IPS-NIHi11 (cell line): ENCODE data around the gene BAZ1A.
"Not testable (repeated sequence)": the region's sequence is repeated elsewhere in the genome, so short reads cannot be mapped to it uniquely, and the experiment has no call there.

ENCODE experiments used
- DNase-seq: peaks from one replicate; pipeline ENCODE4 v3.0.0; 2012; ENCODE audit warnings: mixed read lengths, low spot score

The BAZ1A gene

GRCh38 chr14:34853041-34853440 is 22.1 kb downstream of the BAZ1A start:
- DNase-seq: no peak

GRCh38 chr14:34851395-34851794 is 23.8 kb downstream of the BAZ1A start:
- no peak for DNase-seq

GRCh38 chr14:34845869-34846268 is 29.3 kb downstream of the BAZ1A start:
- DNase-seq: no peak

- no peak for DNase-seq
Measured at GRCh38 chr14:34843011-34843554, 32.1 kb downstream of the BAZ1A start.

GRCh38 chr14:34837801-34838322 is 37.3 kb downstream of the BAZ1A start:
- no peak for DNase-seq

GRCh38 chr14:34835312-34835711 is 39.8 kb downstream of the BAZ1A start:
- no peak for DNase-seq

- no peak for DNase-seq
Measured at GRCh38 chr14:34833549-34834523, 41.3 kb downstream of the BAZ1A start.

GRCh38 chr14:34826661-34827060 is 48.5 kb downstream of the BAZ1A start:
- DNase-seq: no peak

GRCh38 chr14:34824826-34825225 is 50.3 kb downstream of the BAZ1A start:
- no peak for DNase-seq

- DNase-seq: no peak
Measured at GRCh38 chr14:34824256-34824655, 50.9 kb downstream of the BAZ1A start.

- no peak for DNase-seq
Measured at GRCh38 chr14:34817768-34818167, 57.4 kb downstream of the BAZ1A start.

- DNase-seq: no peak
Measured at GRCh38 chr14:34810028-34810427, 65.1 kb downstream of the BAZ1A start.

GRCh38 chr14:34806257-34806656 is 68.9 kb downstream of the BAZ1A start:
- no peak for DNase-seq

- DNase-seq: no peak
Measured at GRCh38 chr14:34804933-34805332, 70.2 kb downstream of the BAZ1A start.

GRCh38 chr14:34798861-34799260 is 76.3 kb downstream of the BAZ1A start:
- DNase-seq: not testable (repeated sequence)

GRCh38 chr14:34797747-34798583 is 77.2 kb downstream of the BAZ1A start:
- no peak for DNase-seq

- DNase-seq: no peak
Measured at GRCh38 chr14:34796902-34797301, 78.3 kb downstream of the BAZ1A start.

- DNase-seq: no peak
Measured at GRCh38 chr14:34794941-34795340, 80.2 kb downstream of the BAZ1A start.

- no peak for DNase-seq
Measured at GRCh38 chr14:34794217-34794616, 80.9 kb downstream of the BAZ1A start.

GRCh38 chr14:34792598-34792997 is 82.6 kb downstream of the BAZ1A start:
- no peak for DNase-seq

GRCh38 chr14:34785223-34786006 is 89.7 kb downstream of the BAZ1A start:
- no peak for DNase-seq

GRCh38 chr14:34782031-34782430 is 93.1 kb downstream of the BAZ1A start:
- DNase-seq: no peak
